ENCODE data around the gene COX6A1.

GRCh38 chr12:120468821-120469449 lies 31.0 kb downstream of the COX6A1 start:
- TF ChIP-seq ZFP3 (CRISPR knock-in tag; IDR thresholded peaks at IDR 0.05) (no peak), SNAI2 (CRISPR knock-in tag; IDR thresholded peaks at IDR 0.05) (no peak), ZNF8 (CRISPR knock-in tag; IDR thresholded peaks at IDR 0.05) (no peak), CSDC2 (CRISPR knock-in tag; IDR thresholded peaks at IDR 0.05) (no peak), BACH2 (CRISPR knock-in tag; IDR thresholded peaks at IDR 0.05; ENCODE audit: borderline replicate concordance) (no peak), ZFP30 (CRISPR knock-in tag; IDR thresholded peaks at IDR 0.05) (no peak), RARB (CRISPR knock-in tag; IDR thresholded peaks at IDR 0.05) (no peak)
- TF ChIP-seq, protein P1, sequence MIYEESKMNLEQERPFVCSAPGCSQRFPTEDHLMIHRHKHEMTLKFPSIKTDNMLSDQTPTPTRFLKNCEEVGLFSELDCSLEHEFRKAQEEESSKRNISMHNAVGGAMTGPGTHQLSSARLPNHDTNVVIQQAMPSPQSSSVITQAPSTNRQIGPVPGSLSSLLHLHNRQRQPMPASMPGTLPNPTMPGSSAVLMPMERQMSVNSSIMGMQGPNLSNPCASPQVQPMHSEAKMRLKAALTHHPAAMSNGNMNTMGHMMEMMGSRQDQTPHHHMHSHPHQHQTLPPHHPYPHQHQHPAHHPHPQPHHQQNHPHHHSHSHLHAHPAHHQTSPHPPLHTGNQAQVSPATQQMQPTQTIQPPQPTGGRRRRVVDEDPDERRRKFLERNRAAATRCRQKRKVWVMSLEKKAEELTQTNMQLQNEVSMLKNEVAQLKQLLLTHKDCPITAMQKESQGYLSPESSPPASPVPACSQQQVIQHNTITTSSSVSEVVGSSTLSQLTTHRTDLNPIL (CRISPR knock-in tag; IDR thresholded peaks at IDR 0.05; ENCODE audit: low read depth), result no peak
